LNCaP clone FGC (cell line): ENCODE data around the gene TRIM24.

Experiments
- DNase-seq: peaks from one replicate; pipeline ENCODE4 v3.0.0-alpha.2; 2011; ENCODE audit warnings: low read depth
- H3K4me3 ChIP-seq: 2 replicates; pipeline ENCODE4 v1.5.1; 2011; ENCODE audit warnings: mild to moderate bottlenecking, low read depth, low read length, control low read depth
- CTCF ChIP-seq: IDR thresholded peaks from 2 replicates; pipeline ENCODE4 v1.5.1; 2012; ENCODE audit warnings: mild to moderate bottlenecking; ENCODE audit not compliant: control insufficient read depth, insufficient read depth; ENCODE audit errors: extremely low read depth

TRIM24 gene

GRCh38 chr7:138468244-138469123 is 8.4 kb downstream of the TRIM24 start:
- no peak for TF ChIP-seq CTCF

GRCh38 chr7:138470391-138471157 is 10.5 kb downstream of the TRIM24 start:
- DNase-seq, result no peak
- H3K4me3 ChIP-seq, result no peak overlapping the region
- no peak for TF ChIP-seq CTCF

More at GRCh38 chr7:138468244-138469123, 8.4 kb downstream of the TRIM24 start:
- peak; percentile 76 for DNase-seq
- no peak overlapping the region for H3K4me3 ChIP-seq

GRCh38 chr7:138472292-138473079 is 12.4 kb downstream of the TRIM24 start:
- no peak overlapping the region for H3K4me3 ChIP-seq

GRCh38 chr7:138475377-138475776 is 15.3 kb downstream of the TRIM24 start:
- no peak for DNase-seq
- no peak overlapping the region for H3K4me3 ChIP-seq
- TF ChIP-seq CTCF, result no peak

More at GRCh38 chr7:138472292-138473079, 12.4 kb downstream of the TRIM24 start:
- TF ChIP-seq CTCF, result no peak
- no peak for DNase-seq

- peak overlapping the region; percentile 41 for H3K4me3 ChIP-seq
- peak; percentile 83 for DNase-seq
- no peak for TF ChIP-seq CTCF
These were observed 17.1 kb downstream of the TRIM24 start for GRCh38 chr7:138477081-138477578.

- no peak for TF ChIP-seq CTCF
- peak overlapping the region; percentile 41 for H3K4me3 ChIP-seq
- DNase-seq, result no peak
These were observed 17.5 kb downstream of the TRIM24 start for GRCh38 chr7:138477581-138477980.
